ENCODE measurements around the gene SYNRG. TPM values are rescaled to one million over a fixed set of nuclear protein-coding genes. Genes with fewer than 3 reads are reported as not detected.

SYNRG gene
- total and polyA plus RNA-seq, 2 of the 13 experiments (the other 11 are each of a cell fraction or from before 2014, with no cell fraction given), result 7.3 to 8.7 TPM

DNA sequence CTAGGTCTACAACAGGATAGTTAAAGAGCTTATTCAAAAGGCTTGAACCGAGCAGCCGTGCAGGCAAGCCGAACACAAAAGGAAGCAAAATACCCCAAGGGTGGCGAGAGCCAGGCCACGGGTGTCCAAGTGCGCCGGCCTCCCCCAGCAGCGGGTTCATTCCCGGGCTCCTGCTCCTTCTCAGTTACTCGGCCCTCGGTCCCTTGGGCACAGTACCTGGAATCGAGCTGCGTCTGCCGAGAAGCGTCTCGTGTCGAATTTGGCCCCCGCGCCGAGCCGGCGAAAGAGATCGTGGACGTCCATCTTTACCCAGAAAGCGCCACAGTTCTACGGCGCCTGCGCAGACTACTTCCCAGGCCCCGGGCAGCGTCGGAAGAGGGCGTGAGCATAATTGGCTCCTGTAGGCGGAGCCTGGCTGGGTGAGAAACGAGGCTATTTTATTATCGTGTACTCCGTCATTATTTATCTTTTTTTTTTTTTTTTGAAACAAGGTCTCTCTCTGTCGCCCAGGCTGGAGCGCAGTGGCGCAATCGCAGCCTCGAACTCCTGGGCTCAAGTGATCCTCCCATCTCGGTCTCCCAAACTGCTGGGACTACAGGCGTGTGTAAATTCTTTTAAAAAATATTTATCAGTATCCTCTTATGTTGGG, 34.0 kb upstream of the SYNRG start, which contains the start of gene DDX52 (continued):
- no peak for TF ChIP-seq NR1H2 (CRISPR knock-in tag; IDR thresholded peaks at IDR 0.05; ENCODE audit: borderline replicate concordance, low read depth)
- TF ChIP-seq ZNF766 (CRISPR knock-in tag; IDR thresholded peaks at IDR 0.05; ENCODE audit: borderline replicate concordance), result 0 out of 2 replicates have a peak, but pooled peaks have one; percentile 50
- TF ChIP-seq ZNF225 (CRISPR knock-in tag; IDR thresholded peaks at IDR 0.05), result no peak
- TF ChIP-seq, protein P1, sequence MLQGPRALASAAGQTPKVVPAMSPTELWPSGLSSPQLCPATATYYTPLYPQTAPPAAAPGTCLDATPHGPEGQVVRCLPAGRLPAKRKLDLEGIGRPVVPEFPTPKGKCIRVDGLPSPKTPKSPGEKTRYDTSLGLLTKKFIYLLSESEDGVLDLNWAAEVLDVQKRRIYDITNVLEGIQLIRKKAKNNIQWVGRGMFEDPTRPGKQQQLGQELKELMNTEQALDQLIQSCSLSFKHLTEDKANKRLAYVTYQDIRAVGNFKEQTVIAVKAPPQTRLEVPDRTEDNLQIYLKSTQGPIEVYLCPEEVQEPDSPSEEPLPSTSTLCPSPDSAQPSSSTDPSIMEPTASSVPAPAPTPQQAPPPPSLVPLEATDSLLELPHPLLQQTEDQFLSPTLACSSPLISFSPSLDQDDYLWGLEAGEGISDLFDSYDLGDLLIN (CRISPR knock-in tag; IDR thresholded peaks at IDR 0.05; ENCODE audit: borderline replicate concordance), result no peak
- TF ChIP-seq, protein P2, sequence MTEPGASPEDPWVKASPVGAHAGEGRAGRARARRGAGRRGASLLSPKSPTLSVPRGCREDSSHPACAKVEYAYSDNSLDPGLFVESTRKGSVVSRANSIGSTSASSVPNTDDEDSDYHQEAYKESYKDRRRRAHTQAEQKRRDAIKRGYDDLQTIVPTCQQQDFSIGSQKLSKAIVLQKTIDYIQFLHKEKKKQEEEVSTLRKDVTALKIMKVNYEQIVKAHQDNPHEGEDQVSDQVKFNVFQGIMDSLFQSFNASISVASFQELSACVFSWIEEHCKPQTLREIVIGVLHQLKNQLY (CRISPR knock-in tag; IDR thresholded peaks at IDR 0.05), result no peak
- TF ChIP-seq SIX4 (CRISPR knock-in tag; IDR thresholded peaks at IDR 0.05), result no peak
- TF ChIP-seq, protein P3, sequence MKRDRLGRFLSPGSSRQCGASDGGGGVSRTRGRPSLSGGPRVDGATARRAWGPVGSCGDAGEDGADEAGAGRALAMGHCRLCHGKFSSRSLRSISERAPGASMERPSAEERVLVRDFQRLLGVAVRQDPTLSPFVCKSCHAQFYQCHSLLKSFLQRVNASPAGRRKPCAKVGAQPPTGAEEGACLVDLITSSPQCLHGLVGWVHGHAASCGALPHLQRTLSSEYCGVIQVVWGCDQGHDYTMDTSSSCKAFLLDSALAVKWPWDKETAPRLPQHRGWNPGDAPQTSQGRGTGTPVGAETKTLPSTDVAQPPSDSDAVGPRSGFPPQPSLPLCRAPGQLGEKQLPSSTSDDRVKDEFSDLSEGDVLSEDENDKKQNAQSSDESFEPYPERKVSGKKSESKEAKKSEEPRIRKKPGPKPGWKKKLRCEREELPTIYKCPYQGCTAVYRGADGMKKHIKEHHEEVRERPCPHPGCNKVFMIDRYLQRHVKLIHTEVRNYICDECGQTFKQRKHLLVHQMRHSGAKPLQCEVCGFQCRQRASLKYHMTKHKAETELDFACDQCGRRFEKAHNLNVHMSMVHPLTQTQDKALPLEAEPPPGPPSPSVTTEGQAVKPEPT (CRISPR knock-in tag; IDR thresholded peaks at IDR 0.05; ENCODE audit: low read depth), result no peak
- TF ChIP-seq DR1 (CRISPR knock-in tag; IDR thresholded peaks at IDR 0.05), result no peak; the same call in 1 of the 2 replicates
- TF ChIP-seq, protein P4, sequence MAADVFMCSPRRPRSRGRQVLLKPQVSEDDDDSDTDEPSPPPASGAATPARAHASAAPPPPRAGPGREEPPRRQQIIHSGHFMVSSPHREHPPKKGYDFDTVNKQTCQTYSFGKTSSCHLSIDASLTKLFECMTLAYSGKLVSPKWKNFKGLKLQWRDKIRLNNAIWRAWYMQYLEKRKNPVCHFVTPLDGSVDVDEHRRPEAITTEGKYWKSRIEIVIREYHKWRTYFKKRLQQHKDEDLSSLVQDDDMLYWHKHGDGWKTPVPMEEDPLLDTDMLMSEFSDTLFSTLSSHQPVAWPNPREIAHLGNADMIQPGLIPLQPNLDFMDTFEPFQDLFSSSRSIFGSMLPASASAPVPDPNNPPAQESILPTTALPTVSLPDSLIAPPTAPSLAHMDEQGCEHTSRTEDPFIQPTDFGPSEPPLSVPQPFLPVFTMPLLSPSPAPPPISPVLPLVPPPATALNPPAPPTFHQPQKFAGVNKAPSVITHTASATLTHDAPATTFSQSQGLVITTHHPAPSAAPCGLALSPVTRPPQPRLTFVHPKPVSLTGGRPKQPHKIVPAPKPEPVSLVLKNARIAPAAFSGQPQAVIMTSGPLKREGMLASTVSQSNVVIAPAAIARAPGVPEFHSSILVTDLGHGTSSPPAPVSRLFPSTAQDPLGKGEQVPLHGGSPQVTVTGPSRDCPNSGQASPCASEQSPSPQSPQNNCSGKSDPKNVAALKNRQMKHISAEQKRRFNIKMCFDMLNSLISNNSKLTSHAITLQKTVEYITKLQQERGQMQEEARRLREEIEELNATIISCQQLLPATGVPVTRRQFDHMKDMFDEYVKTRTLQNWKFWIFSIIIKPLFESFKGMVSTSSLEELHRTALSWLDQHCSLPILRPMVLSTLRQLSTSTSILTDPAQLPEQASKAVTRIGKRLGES (CRISPR knock-in tag; IDR thresholded peaks at IDR 0.05; ENCODE audit: borderline replicate concordance), result no peak
- peak; percentile 42; the same call in 1 of the 2 replicates for TF ChIP-seq ZNF614 (CRISPR knock-in tag; IDR thresholded peaks at IDR 0.05; ENCODE audit: borderline replicate concordance)
- TF ChIP-seq, protein P5, sequence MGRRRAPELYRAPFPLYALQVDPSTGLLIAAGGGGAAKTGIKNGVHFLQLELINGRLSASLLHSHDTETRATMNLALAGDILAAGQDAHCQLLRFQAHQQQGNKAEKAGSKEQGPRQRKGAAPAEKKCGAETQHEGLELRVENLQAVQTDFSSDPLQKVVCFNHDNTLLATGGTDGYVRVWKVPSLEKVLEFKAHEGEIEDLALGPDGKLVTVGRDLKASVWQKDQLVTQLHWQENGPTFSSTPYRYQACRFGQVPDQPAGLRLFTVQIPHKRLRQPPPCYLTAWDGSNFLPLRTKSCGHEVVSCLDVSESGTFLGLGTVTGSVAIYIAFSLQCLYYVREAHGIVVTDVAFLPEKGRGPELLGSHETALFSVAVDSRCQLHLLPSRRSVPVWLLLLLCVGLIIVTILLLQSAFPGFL (CRISPR knock-in tag; IDR thresholded peaks at IDR 0.05), result no peak
- TF ChIP-seq ZNF788 (CRISPR knock-in tag; IDR thresholded peaks at IDR 0.05; ENCODE audit: borderline replicate concordance), result no peak; the same call in 1 of the 2 replicates
- TF ChIP-seq ZNF652 (CRISPR knock-in tag; IDR thresholded peaks at IDR 0.05; ENCODE audit: borderline replicate concordance, low read depth), result no peak; the same call in 1 of the 2 replicates
- TF ChIP-seq JDP2 (CRISPR knock-in tag; IDR thresholded peaks at IDR 0.05; ENCODE audit: borderline replicate concordance), result no peak
- no peak for TF ChIP-seq HNF4G (IDR thresholded peaks at IDR 0.05; ENCODE audit: borderline replicate concordance, low read depth, low read length)
- TF ChIP-seq HNF4G (CRISPR knock-in tag; IDR thresholded peaks at IDR 0.05; ENCODE audit: borderline replicate concordance, low read depth), result no peak
- no peak for TF ChIP-seq NCOA2 (CRISPR knock-in tag; IDR thresholded peaks at IDR 0.05)
- no peak for TF ChIP-seq ZNF558 (CRISPR knock-in tag; IDR thresholded peaks at IDR 0.05; ENCODE audit: borderline replicate concordance)
- no peak for TF ChIP-seq ZNF878 (CRISPR knock-in tag; IDR thresholded peaks at IDR 0.05)
- peak; percentile 65; the same call in 1 of the 2 replicates for TF ChIP-seq ZNF224 (CRISPR knock-in tag; IDR thresholded peaks at IDR 0.05)
- TF ChIP-seq RBFOX2 (IDR thresholded peaks at IDR 0.05; ENCODE audit: low read depth, low read length), result peak; percentile 77
- TF ChIP-seq FOXA3 (CRISPR knock-in tag; IDR thresholded peaks at IDR 0.05), result no peak
- no peak; the same call in 1 of the 2 replicates for TF ChIP-seq ZFP37 (CRISPR knock-in tag; IDR thresholded peaks at IDR 0.05; ENCODE audit: borderline replicate concordance)

Measured in HepG2 (cell line).